Measurements from ENCODE around the gene SCAMP5. TPM values are rescaled to one million over a fixed set of nuclear protein-coding genes. Genes with fewer than 3 reads are reported as not detected.
A peak's percentile ranks its signal among the peaks of the same experiment; 100 is the strongest.

SCAMP5 gene
- total RNA-seq, 3 donors from 2014 or later (not counting 1 experiment from before 2014, with no cell fraction given): 0.09 to 2.7 (median 0.54) TPM

DNA sequence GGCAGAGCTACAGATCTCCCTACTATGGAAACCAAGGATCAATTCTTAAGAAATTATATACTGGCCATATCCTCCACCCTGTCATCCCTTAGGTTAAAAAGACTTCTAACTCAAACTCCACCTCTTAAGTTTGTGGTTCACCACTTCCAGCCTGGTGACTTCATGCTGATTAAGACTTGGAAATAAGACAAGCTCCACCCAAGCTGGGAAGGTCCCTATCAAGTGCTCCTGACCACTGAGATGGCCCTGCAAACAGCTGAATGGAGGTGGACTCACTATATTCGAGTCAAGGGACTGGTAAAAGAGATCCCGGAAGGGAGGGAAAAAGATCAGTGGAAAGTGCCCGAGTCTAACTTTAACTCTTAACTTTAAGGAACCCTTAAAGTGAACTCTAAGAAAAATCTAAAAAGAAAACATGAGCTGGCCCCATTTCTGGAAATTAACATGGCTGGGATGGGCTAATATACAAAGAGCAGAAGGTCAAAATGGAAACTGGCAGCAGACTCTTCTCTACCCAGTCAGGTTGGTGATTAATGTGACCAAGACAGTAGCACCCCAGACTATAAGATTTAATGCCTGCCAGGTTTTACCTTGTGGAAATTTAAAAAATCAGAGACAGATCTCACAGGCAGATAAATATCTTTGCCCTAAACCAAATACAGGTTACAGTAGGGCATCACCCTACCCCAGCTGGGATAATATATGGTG lies 71.9 kb downstream of the SCAMP5 start:
- Mint-ChIP-seq H3K36me3 (no peaks in the 10 kb centered on the region), H3K4me3 (peak overlapping the region; percentile 78), H3K4me1 (peaks cover 32 to 41% of the 10 kb centered on the region in 2 donors), H3K9me3 (no peaks in the 10 kb centered on the region), H3K27ac (peak overlapping the region; percentile 75 to 80), H3K27me3 (ENCODE audit: low read depth in 2 of 2) (peaks cover 0 to 3% of the 10 kb centered on the region in 2 donors)
- intact Hi-C loops (cut with micrococcal nuclease): no loop called here
- DNase-seq (peak in 1 of 2 donors; percentile 66), ATAC-seq (peak; percentile 63 to 79 (median 70))
- Histone ChIP-seq H3K27ac (ENCODE audit: low read length) (peak overlapping the region; percentile 43), H3K9me3 (ENCODE audit: control insufficient read depth, insufficient read depth, low read length) (no peaks in the 10 kb centered on the region), H3K36me3 (ENCODE audit: control insufficient read depth, insufficient read depth, low read length) (no peaks in the 10 kb centered on the region), H3K4me3 (ENCODE audit: low read length) (no peak overlapping the region), H3K27me3 (ENCODE audit: control insufficient read depth, insufficient read depth, low read length) (no peaks in the 10 kb centered on the region), H3K4me1 (ENCODE audit: control insufficient read depth, insufficient read depth, low read length) (peaks cover 52% of the 10 kb centered on the region)
- WGBS (ENCODE audit: insufficient coverage): 20% methylated on average over 1 of the region's 3 CpGs
- no peak for TF ChIP-seq CTCF (IDR thresholded peaks at IDR 0.05)

- Histone ChIP-seq H3K4me3 (ENCODE audit: low read length) (no peak overlapping the region), H3K9me3 (ENCODE audit: control insufficient read depth, insufficient read depth, low read length) (no peaks in the 10 kb centered on the region), H3K27ac (ENCODE audit: low read length) (no peak overlapping the region), H3K4me1 (ENCODE audit: control insufficient read depth, insufficient read depth, low read length) (peaks cover 55% of the 10 kb centered on the region), H3K27me3 (ENCODE audit: control insufficient read depth, insufficient read depth, low read length) (no peaks in the 10 kb centered on the region), H3K36me3 (ENCODE audit: control insufficient read depth, insufficient read depth, low read length) (no peaks in the 10 kb centered on the region)
- no peaks in the 10 kb centered on the region for H3K36me3 Mint-ChIP-seq
- no peak for TF ChIP-seq CTCF (IDR thresholded peaks at IDR 0.05)
- ATAC-seq (no peak), DNase-seq (no peak)
- peaks cover 32 to 41% of the 10 kb centered on the region in 2 donors for H3K4me1 Mint-ChIP-seq
- H3K4me3 Mint-ChIP-seq: no peak overlapping the region
- peaks cover 0 to 3% of the 10 kb centered on the region in 2 donors for H3K27me3 Mint-ChIP-seq (ENCODE audit: low read depth in 2 of 2)
- H3K9me3 Mint-ChIP-seq: no peaks in the 10 kb centered on the region
- peak overlapping the region in 1 of 2 donors; percentile 28 for H3K27ac Mint-ChIP-seq
- intact Hi-C loops (cut with micrococcal nuclease): no loop called here
Observed at GRCh38 chr15:75068748-75069147, 73.4 kb downstream of the SCAMP5 start.

GRCh38 chr15:75069301-75069925 lies 74.0 kb downstream of the SCAMP5 start:
- peak overlapping the region; percentile 31 for H3K27ac ChIP-seq (ENCODE audit: low read length)
- H3K36me3 ChIP-seq (ENCODE audit: control insufficient read depth, insufficient read depth, low read length): no peaks in the 10 kb centered on the region
- Mint-ChIP-seq H3K27ac (peak overlapping the region in 1 of 2 donors; percentile 28), H3K36me3 (no peaks in the 10 kb centered on the region), H3K4me1 (peaks cover 32 to 41% of the 10 kb centered on the region in 2 donors), H3K27me3 (ENCODE audit: low read depth in 2 of 2) (peaks cover 0 to 3% of the 10 kb centered on the region in 2 donors), H3K9me3 (no peaks in the 10 kb centered on the region), H3K4me3 (peak overlapping the region; percentile 7)
- 56% methylated on average over 8 of the region's 8 CpGs for WGBS (ENCODE audit: insufficient coverage)
- no peak for TF ChIP-seq CTCF (IDR thresholded peaks at IDR 0.05)
- no peaks in the 10 kb centered on the region for H3K9me3 ChIP-seq (ENCODE audit: control insufficient read depth, insufficient read depth, low read length)
- DNase-seq: peak in 1 of 2 donors; percentile 19
- H3K27me3 ChIP-seq (ENCODE audit: control insufficient read depth, insufficient read depth, low read length): no peaks in the 10 kb centered on the region
- peak; percentile 64 to 69 (median 65) for ATAC-seq
- H3K4me1 ChIP-seq (ENCODE audit: control insufficient read depth, insufficient read depth, low read length): peaks cover 55% of the 10 kb centered on the region
- H3K4me3 ChIP-seq (ENCODE audit: low read length): no peak overlapping the region
- intact Hi-C loops (cut with micrococcal nuclease): no loop called here
